Spleen (tissue), 11 donors: Measurements from ENCODE around the gene CALR3. TPM values are rescaled to one million over a fixed set of nuclear protein-coding genes. Genes with fewer than 3 reads are reported as not detected.
"Not testable (repeated sequence)": the region's sequence is repeated elsewhere in the genome, so short reads cannot be mapped to it uniquely, and the experiment has no call there.

ENCODE experiments used
- DNase-seq: peaks from one replicate; pipeline ENCODE4 v3.0.0-alpha.2; 2020
- H3K27ac ChIP-seq, 8 donors: fragments of 200-600 bp; sonication (generic) in 7 of 8; 1 replicate in 4 of 8; 2 replicates in 4 of 8; pipeline versions ENCODE4 v1.5.0 to v1.8.0; 2016 to 2021; ENCODE audit warnings: inconsistent platforms in 4 of 8, mild to moderate bottlenecking in 4 of 8, moderate library complexity in 1 of 8
- H3K27me3 ChIP-seq, 7 donors: fragments of 200-600 bp; sonication (generic) in 6 of 7; replicated peaks in 1 of 7; 1 replicate in 4 of 7; 2 replicates in 3 of 7; pipeline versions ENCODE4 v1.5.0 to v1.8.0; 2016 to 2021; ENCODE audit warnings: inconsistent platforms in 3 of 7, mild to moderate bottlenecking in 1 of 7
- H3K36me3 ChIP-seq, 6 donors: fragments of 200-600 bp; sonication (generic) in 5 of 6; 1 replicate in 4 of 6; 2 replicates in 2 of 6; pipeline versions ENCODE4 v1.5.0 to v1.8.0; 2016 to 2021; ENCODE audit warnings: inconsistent platforms in 2 of 6
- H3K4me1 ChIP-seq, 6 donors: fragments of 200-600 bp; sonication (generic) in 5 of 6; 1 replicate in 3 of 6; 2 replicates in 3 of 6; pipeline versions ENCODE4 v1.5.0 to v1.8.0; 2016 to 2021; ENCODE audit warnings: inconsistent platforms in 3 of 6
- H3K4me3 ChIP-seq, 8 donors: fragments of 200-600 bp; sonication (generic) in 7 of 8; 1 replicate in 4 of 8; 2 replicates in 4 of 8; pipeline versions ENCODE4 v1.5.0 to v1.8.0; 2016 to 2021; ENCODE audit warnings: inconsistent platforms in 4 of 8, mild to moderate bottlenecking in 4 of 8, moderate library complexity in 2 of 8
- H3K9me3 ChIP-seq, 8 donors: fragments of 200-600 bp; sonication (generic) in 7 of 8; 1 replicate in 4 of 8; 2 replicates in 4 of 8; pipeline versions ENCODE4 v1.5.0 to v1.8.0; 2016 to 2021; ENCODE audit warnings: inconsistent platforms in 4 of 8
- POLR2A ChIP-seq, 3 donors: fragments of 450-650 bp; IDR thresholded peaks; one replicate each; pipeline ENCODE4 v1.5.1; 2017; ENCODE audit warnings: antibody characterized with exemption in 3 of 3, mild to moderate bottlenecking in 1 of 3
- POLR2AphosphoS5 ChIP-seq, 3 donors: sonication (generic); formaldehyde crosslinking; IDR thresholded peaks; one replicate each; pipeline ENCODE4 v1.5.1; 2017; ENCODE audit warnings: antibody characterized with exemption in 3 of 3
- WGBS, 5 donors: extraction: QIAGEN DNeasy Blood & Tissue Kit in 3 of 5; methylation state at CpG; one replicate each; pipeline versions ENCODE4 v1.1.5 to v1.1.7; 2013 to 2018; 5-methylcytosine and 5-hydroxymethylcytosine counted together
- intact Hi-C: fragments of 100-400 bp; cut with DNase I; formaldehyde crosslinking; loops from one replicate; pipeline ENCODE4 v1.15.0; 2023; ENCODE audit warnings: low total_unique reads
- polyA plus RNA-seq, 3 donors: library from polyadenylated mRNA; stranded (reverse); fragments of 200-250 nt; gene quantifications; one replicate each; pipeline ENCODE4 v1.2.1, GENCODE V29; 2013
- total RNA-seq, 7 donors: library from RNA; depleted of rRNA in 3 of 7; stranded (reverse); fragments of >200 nt in 3 of 7; fragmentation: NEBNext Ultra II Directional in 4 of 7; extraction: Animal tissue kit (Norgen Biotek cat#: 25700) in 4 of 7; gene quantifications; one replicate each; pipeline versions ENCODE4 v1.1.0 to v1.2.1, GENCODE V29; 2016 to 2021
- TF ChIP-seq, protein P1 (sequence below), 11 experiments: fragments of 200-600 bp in 7 of 11; fragments of 450-650 bp in 4 of 11; sonication (generic) in 4 of 11; IDR thresholded peaks in 8 of 11; conservative IDR thresholded peaks in 3 of 11; 1 replicate in 7 of 11; 2 replicates in 4 of 11; pipeline versions ENCODE4 v1.4.0 to v1.8.0; 2016 to 2021; ENCODE audit warnings: antibody characterized with exemption in 11 of 11, inconsistent platforms in 4 of 11, mild to moderate bottlenecking in 1 of 11
- donor health status: healthy with polysubstance abuse.
- donor health status: DM: no; HTN: no; CAD: no; lungs with moderate emphysema.
- donor health status: DM: no; HTN: no; CAD: no.
- donor health status: Bipolar disorder and iron deficiency.
- donor health status: healthy.
- donor health status: DM: no; HTN: no; CAD: no.
- donor health status: DM: yes; HTN: yes; CAD: no.

Gene CALR3
- total and polyA plus RNA-seq, 10 donors, result 0.07 to 0.10 (median 0.08) TPM; not detected in 7

DNA sequence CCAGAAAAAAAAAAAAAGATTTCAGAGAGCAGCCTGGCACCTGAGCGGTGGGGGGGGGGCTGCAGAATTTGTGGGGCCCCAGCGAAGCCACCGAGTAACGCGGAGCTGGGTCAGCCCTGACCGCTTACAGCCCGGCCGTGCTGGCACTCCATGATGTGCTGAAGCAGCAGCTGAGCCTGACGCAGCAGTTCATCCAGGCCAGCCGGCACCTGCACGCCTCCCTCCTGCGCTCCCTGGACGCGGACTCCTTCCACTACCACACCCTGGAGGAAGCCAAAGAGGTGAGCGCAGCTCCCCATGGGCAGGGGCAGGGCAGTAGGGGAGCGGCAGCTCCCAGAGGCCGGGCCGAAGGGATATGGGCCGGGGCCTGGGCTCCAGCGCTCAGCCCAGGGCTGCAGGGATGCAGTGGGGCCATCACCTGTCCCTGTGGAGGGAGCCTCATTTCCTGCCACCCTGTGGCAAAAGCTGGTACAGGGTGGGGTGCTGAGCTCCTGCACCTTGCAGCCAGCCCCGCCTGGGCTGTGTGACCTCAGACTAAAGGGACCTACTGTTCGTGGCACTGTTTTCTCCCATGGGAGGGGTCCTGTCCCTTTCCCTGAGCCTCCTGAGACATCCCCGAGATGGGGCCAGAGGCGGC lies 18.5 kb upstream of the CALR3 start:
- DNase-seq, result no peak
- H3K27ac ChIP-seq, result no peak overlapping the region
- WGBS, 5 donors, result 86 to 96% (median 93%) methylated on average over 16 to 24 of the region's 24 CpGs
- TF ChIP-seq POLR2A (IDR thresholded peaks at IDR 0.05) (no peak), POLR2AphosphoS5 (IDR thresholded peaks at IDR 0.05) (no peak)
- TF ChIP-seq, protein P1, sequence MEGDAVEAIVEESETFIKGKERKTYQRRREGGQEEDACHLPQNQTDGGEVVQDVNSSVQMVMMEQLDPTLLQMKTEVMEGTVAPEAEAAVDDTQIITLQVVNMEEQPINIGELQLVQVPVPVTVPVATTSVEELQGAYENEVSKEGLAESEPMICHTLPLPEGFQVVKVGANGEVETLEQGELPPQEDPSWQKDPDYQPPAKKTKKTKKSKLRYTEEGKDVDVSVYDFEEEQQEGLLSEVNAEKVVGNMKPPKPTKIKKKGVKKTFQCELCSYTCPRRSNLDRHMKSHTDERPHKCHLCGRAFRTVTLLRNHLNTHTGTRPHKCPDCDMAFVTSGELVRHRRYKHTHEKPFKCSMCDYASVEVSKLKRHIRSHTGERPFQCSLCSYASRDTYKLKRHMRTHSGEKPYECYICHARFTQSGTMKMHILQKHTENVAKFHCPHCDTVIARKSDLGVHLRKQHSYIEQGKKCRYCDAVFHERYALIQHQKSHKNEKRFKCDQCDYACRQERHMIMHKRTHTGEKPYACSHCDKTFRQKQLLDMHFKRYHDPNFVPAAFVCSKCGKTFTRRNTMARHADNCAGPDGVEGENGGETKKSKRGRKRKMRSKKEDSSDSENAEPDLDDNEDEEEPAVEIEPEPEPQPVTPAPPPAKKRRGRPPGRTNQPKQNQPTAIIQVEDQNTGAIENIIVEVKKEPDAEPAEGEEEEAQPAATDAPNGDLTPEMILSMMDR (IDR thresholded peaks at IDR 0.05 in 8 of 11, conservative IDR thresholded peaks at IDR 0.05 in 3 of 11), result no peak
- intact Hi-C loops, result no loop called here
- no peak overlapping the region for H3K4me3 ChIP-seq
- peaks cover 0 to 16% (median 6%) of the 10 kb centered on the region in 6 donors for H3K4me1 ChIP-seq
- H3K9me3 ChIP-seq, result no peaks in the 10 kb centered on the region
- no peaks in the 10 kb centered on the region for H3K27me3 ChIP-seq
- H3K36me3 ChIP-seq, result peaks cover 2 to 90% (median 42%) of the 10 kb centered on the region in 6 donors

DNA sequence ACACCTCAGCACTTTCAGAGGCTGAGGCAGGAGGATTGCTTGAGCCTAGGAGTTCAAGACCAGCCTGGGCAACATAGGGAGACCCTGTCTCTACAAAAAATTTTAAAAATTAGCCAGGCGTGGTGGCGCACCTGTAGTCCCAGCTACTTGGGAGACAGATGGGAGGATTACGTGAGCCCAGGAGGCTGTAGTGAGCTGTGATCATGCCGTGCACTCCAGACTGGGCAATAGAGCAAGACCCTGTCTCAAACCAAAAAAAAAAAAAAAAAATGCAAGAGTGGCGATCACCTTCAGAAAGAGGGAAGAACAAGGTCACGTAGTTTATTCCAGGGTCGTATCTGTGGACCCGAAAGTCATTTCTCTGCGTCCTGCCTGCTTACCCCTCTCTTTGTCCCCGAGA lies 16.6 kb upstream of the CALR3 start:
- intact Hi-C loops, H3K4me3 ChIP-seq, DNase-seq, H3K27ac ChIP-seq, H3K9me3 ChIP-seq, H3K27me3 ChIP-seq, H3K4me1 ChIP-seq: not testable (repeated sequence)
- H3K36me3 ChIP-seq, result peaks cover 0 to 82% (median 28%) of the 10 kb centered on the region in 6 donors
- WGBS, 5 donors, result 92 to 97% (median 95%) methylated on average over 10 of the region's 10 CpGs

DNA sequence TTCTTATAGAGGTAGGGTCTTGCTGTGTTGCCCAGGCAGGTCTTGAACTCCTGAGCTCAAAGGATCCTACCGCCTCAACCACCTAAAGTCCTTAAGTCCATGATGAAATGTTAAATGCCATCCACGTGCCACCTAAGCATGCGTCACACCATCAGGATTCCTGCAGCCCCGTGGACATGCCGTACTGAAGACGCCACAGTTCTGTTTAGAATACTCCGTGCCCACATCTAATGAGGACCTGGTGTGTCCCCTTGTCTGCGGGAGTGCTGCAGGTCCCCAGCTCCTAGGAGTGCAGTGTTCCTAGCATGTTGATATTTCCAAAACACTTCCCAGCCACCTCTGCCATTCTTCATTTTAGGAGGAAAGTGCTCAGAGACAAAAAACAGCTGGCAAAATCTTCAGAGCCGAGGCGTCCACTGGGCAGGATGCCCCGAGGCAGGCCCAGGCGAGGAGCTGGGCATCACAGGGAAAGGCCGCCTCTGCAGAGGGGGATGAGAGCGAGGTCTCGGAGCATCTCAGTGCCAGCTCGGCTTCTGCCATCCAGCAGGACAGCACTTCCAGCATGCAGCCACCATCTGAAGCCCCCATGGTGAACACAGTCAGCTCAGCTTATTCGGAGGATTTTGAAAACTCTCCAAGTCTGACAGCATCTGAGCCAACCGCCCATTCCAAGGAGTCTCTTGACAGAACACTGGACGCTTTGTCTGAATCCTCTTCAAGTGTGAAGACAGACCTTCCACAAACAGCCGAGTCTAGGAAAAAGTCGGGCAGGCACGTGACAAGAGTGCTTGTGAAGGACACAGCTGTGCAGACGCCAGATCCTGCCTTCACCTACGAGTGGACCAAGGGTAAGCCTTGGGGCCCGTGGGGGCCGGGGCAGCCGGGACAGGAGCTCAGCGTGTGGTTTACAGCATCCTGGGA lies 13.4 kb upstream of the CALR3 start:
- DNase-seq, result no peak
- Histone ChIP-seq H3K4me3 (no peak overlapping the region), H3K4me1 (no peaks in the 10 kb centered on the region), H3K27ac (no peak overlapping the region), H3K27me3 (no peaks in the 10 kb centered on the region), H3K9me3 (no peaks in the 10 kb centered on the region), H3K36me3 (peaks cover 0 to 81% (median 19%) of the 10 kb centered on the region in 6 donors)
- intact Hi-C loops, result no loop called here
- WGBS, 5 donors, result 90 to 94% (median 94%) methylated on average over 28 of the region's 28 CpGs
- TF ChIP-seq POLR2AphosphoS5 (IDR thresholded peaks at IDR 0.05), result no peak
- TF ChIP-seq POLR2A (IDR thresholded peaks at IDR 0.05), result no peak
- TF ChIP-seq, protein P1 (IDR thresholded peaks at IDR 0.05 in 8 of 11, conservative IDR thresholded peaks at IDR 0.05 in 3 of 11), result no peak

DNA sequence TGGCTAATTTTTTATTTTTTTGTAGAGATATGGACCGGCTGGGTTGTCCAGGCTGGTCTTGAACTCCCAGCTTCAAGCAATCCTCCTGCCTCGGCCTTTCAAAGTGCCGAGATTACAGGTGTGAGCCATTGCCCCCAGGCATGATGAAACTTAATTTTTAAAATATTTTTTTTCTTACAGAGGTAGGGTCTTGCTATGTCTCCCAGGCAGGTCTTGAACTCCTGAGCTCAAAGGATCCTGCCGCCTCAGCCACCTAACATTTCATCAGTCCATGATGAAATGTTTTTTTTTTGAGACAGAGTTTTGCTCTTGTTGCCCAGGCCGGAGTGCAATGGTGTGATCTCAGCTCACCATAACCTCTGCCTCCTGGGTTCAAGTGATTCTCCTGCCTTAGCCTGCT lies 12.6 kb upstream of the CALR3 start:
- 93 to 98% (median 96%) methylated on average over 5 of the region's 5 CpGs for WGBS, 5 donors
- Histone ChIP-seq H3K4me1 (no peaks in the 10 kb centered on the region), H3K9me3 (no peaks in the 10 kb centered on the region), H3K4me3 (no peak overlapping the region), H3K27me3 (no peaks in the 10 kb centered on the region), H3K36me3 (peaks cover 0 to 81% (median 19%) of the 10 kb centered on the region in 6 donors), H3K27ac (no peak overlapping the region)
- intact Hi-C loops, result no loop called here
- no peak for DNase-seq
- TF ChIP-seq, protein P1 (IDR thresholded peaks at IDR 0.05 in 8 of 11, conservative IDR thresholded peaks at IDR 0.05 in 3 of 11), result no peak
- TF ChIP-seq POLR2AphosphoS5 (IDR thresholded peaks at IDR 0.05) (no peak), POLR2A (IDR thresholded peaks at IDR 0.05) (no peak)
